Hepatocyte (in vitro differentiated cells): Measurements from ENCODE around the gene GAB1. TPM values are rescaled to one million over a fixed set of nuclear protein-coding genes. Genes with fewer than 3 reads are reported as not detected.

Experiments
- DNase-seq: peaks from one replicate; pipeline ENCODE4 v3.0.0-alpha.2; 2016; ENCODE audit warnings: low spot score
- H2AFZ ChIP-seq: fragments of 200-600 bp; sonication (generic); 2 replicates; pipeline ENCODE4 v1.6.0; 2016; ENCODE audit warnings: antibody characterized with exemption, mild to moderate bottlenecking
- H3K27ac ChIP-seq: fragments of 200-600 bp; sonication (generic); 2 replicates; pipeline ENCODE4 v1.5.1; 2016; ENCODE audit warnings: mild to moderate bottlenecking
- H3K27me3 ChIP-seq: fragments of 200-600 bp; sonication (generic); 2 replicates; pipeline ENCODE4 v1.6.1; 2016
- H3K36me3 ChIP-seq: fragments of 200-600 bp; sonication (generic); replicated peaks from 2 replicates; pipeline ENCODE4 v1.5.1; 2016; ENCODE audit warnings: low read depth; ENCODE audit not compliant: insufficient read depth
- H3K4me1 ChIP-seq: fragments of 200-600 bp; sonication (generic); 2 replicates; pipeline ENCODE4 v1.5.1; 2016; ENCODE audit warnings: mild to moderate bottlenecking, moderate library complexity; ENCODE audit not compliant: insufficient read depth
- H3K4me2 ChIP-seq: fragments of 200-600 bp; sonication (generic); 2 replicates; pipeline ENCODE4 v1.6.0; 2016
- H3K4me3 ChIP-seq: fragments of 200-600 bp; sonication (generic); 2 replicates; pipeline ENCODE4 v1.5.1; 2016; ENCODE audit warnings: mild to moderate bottlenecking
- H3K79me2 ChIP-seq: fragments of 200-600 bp; sonication (generic); 2 replicates; pipeline ENCODE4 v1.6.0; 2017; ENCODE audit warnings: mild to moderate bottlenecking
- H3K9me2 ChIP-seq: fragments of 200-600 bp; sonication (generic); replicated peaks from 2 replicates; pipeline ENCODE4 v1.6.0; 2017; ENCODE audit warnings: mild to moderate bottlenecking; ENCODE audit not compliant: insufficient read depth
- H3K9me3 ChIP-seq: fragments of 200-600 bp; sonication (generic); 2 replicates; pipeline ENCODE4 v1.5.1; 2016; ENCODE audit warnings: low read depth, mild to moderate bottlenecking
- H4K20me1 ChIP-seq: fragments of 200-600 bp; sonication (generic); 2 replicates; pipeline ENCODE4 v1.6.0; 2016; ENCODE audit warnings: mild to moderate bottlenecking; ENCODE audit not compliant: insufficient read depth, poor library complexity, severe bottlenecking
- CTCF ChIP-seq: fragments of 200-600 bp; sonication (generic); IDR thresholded peaks from 2 replicates; pipeline ENCODE4 v1.5.1; 2016; ENCODE audit warnings: antibody characterized with exemption, mild to moderate bottlenecking; ENCODE audit not compliant: poor library complexity
- EZH2 ChIP-seq: fragments of 200-600 bp; sonication (generic); IDR thresholded peaks from 2 replicates; pipeline ENCODE4 v1.6.1; 2016; ENCODE audit warnings: antibody characterized with exemption, mild to moderate bottlenecking, borderline replicate concordance
- EZH2phosphoT487 ChIP-seq: fragments of 200-600 bp; sonication (generic); IDR thresholded peaks from one replicate; pipeline ENCODE4 v1.6.1; 2018; ENCODE audit warnings: antibody characterized with exemption, mild to moderate bottlenecking, low read depth, moderate library complexity; ENCODE audit not compliant: unreplicated experiment, severe bottlenecking
- WGBS: methylation state at CpG from one replicate; pipeline ENCODE4 v1.1.6; 2016; ENCODE audit warnings: low lambda C conversion rate; ENCODE audit errors: missing lambda C conversion rate; 5-methylcytosine and 5-hydroxymethylcytosine counted together
- polyA plus RNA-seq: library from polyadenylated mRNA; unstranded; fragments of >200 nt; fragmentation: Nextera tagmentation; extraction: Ambion mirVana; gene quantifications from 2 replicates; pipeline ENCODE4 v1.2.1, GENCODE V29; 2016
- total RNA-seq: library from RNA; depleted of rRNA; stranded (reverse); fragments of >200 nt; gene quantifications from 2 replicates; pipeline ENCODE4 v1.2.3, GENCODE V29; 2014

The GAB1 gene
- total and polyA plus RNA-seq, 2 experiments from 2014 or later, result 10.9 to 30.7 TPM

GRCh38 chr4:143477487-143477886 lies 140.8 kb downstream of the GAB1 start:
- H3K27ac ChIP-seq, result no peak overlapping the region
- H3K9me2 ChIP-seq, result no peaks in the 10 kb centered on the region
- no peaks in the 10 kb centered on the region for H3K4me1 ChIP-seq
- H3K9me3 ChIP-seq, result no peaks in the 10 kb centered on the region
- no peak overlapping the region for H3K4me3 ChIP-seq
- no peaks in the 10 kb centered on the region for H3K27me3 ChIP-seq
- H3K79me2 ChIP-seq, result no peaks in the 10 kb centered on the region
- no peak overlapping the region for H2AFZ ChIP-seq
- TF ChIP-seq EZH2, result no peak
- no peak for TF ChIP-seq CTCF
- no peak for TF ChIP-seq EZH2phosphoT487
- H3K36me3 ChIP-seq, result no peaks in the 10 kb centered on the region
- no peaks in the 10 kb centered on the region for H4K20me1 ChIP-seq
- no peak for DNase-seq
- no peak overlapping the region for H3K4me2 ChIP-seq
- WGBS, result 89% methylated on average over 2 of the region's 2 CpGs

- Histone ChIP-seq H2AFZ (no peak overlapping the region), H3K36me3 (no peaks in the 10 kb centered on the region), H3K9me3 (no peaks in the 10 kb centered on the region)
These were observed 144.7 kb downstream of the GAB1 start for GRCh38 chr4:143481361-143481760.

GRCh38 chr4:143482840-143483239 lies 146.2 kb downstream of the GAB1 start:
- 29% methylated on average over 1 of the region's 1 CpG for WGBS
- peak; percentile 47 for DNase-seq

More at GRCh38 chr4:143481361-143481760, 144.7 kb downstream of the GAB1 start:
- DNase-seq, result no peak
- Histone ChIP-seq H3K4me1 (no peaks in the 10 kb centered on the region), H3K4me3 (no peak overlapping the region), H3K4me2 (no peak overlapping the region), H4K20me1 (no peaks in the 10 kb centered on the region), H3K79me2 (no peaks in the 10 kb centered on the region), H3K27ac (no peak overlapping the region), H3K9me2 (no peaks in the 10 kb centered on the region), H3K27me3 (no peaks in the 10 kb centered on the region)
- TF ChIP-seq EZH2 (no peak), EZH2phosphoT487 (no peak), CTCF (no peak)
- 78% methylated on average over 3 of the region's 3 CpGs for WGBS

More at GRCh38 chr4:143482840-143483239, 146.2 kb downstream of the GAB1 start:
- Histone ChIP-seq H3K4me3 (no peak overlapping the region), H3K36me3 (no peaks in the 10 kb centered on the region), H3K4me1 (no peaks in the 10 kb centered on the region), H4K20me1 (no peaks in the 10 kb centered on the region), H3K27me3 (no peaks in the 10 kb centered on the region), H2AFZ (no peak overlapping the region), H3K9me2 (no peaks in the 10 kb centered on the region), H3K79me2 (no peaks in the 10 kb centered on the region), H3K9me3 (no peaks in the 10 kb centered on the region), H3K27ac (no peak overlapping the region), H3K4me2 (no peak overlapping the region)
- peak; percentile 78 for TF ChIP-seq CTCF
- TF ChIP-seq EZH2phosphoT487, result no peak
- no peak for TF ChIP-seq EZH2
